AG09319 (cell line): Measurements from ENCODE around the gene BCR.

Experiments
- DNase-seq: peaks from one replicate; pipeline ENCODE4 v3.0.0-alpha.2; 2010; ENCODE audit warnings: low read depth; ENCODE audit errors: extremely low read depth
- TF ChIP-seq, protein P1 (sequence below): IDR thresholded peaks from 2 replicates; pipeline ENCODE4 v1.5.1; 2011; ENCODE audit warnings: low read depth, mild to moderate bottlenecking, inconsistent platforms, low read length, moderate library complexity

BCR gene

DNA sequence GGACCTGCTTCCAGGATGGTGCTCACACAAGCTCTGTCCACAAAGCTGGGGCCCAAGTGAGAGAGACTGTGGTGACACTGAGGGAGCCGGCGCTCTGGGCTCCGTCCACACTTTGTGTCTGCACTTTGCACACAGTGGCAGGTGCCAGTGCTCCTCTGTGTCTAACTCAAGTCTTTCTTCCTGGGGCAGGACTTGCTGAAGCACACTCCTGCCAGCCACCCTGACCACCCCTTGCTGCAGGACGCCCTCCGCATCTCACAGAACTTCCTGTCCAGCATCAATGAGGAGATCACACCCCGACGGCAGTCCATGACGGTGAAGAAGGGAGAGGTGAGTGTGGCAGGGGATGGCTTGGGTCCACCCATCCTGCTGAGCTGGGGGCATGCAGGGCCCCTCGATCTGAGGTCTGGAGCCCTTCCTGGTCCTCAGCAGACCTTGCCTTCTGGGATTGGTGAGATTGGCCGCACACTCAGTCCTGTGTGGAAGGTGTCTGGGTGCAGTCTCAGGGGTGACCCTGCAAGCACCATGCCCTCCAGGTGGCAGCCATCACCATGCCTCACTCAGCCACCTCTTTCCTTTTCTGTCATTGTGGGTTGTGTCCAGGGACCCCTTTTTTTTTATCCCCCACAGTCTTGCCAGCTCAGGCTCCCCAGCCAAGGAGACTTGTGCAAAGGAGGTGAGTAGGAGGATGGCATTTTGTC lies 93.3 kb downstream of the BCR start:
- DNase-seq = no peak
- TF ChIP-seq, protein P1, sequence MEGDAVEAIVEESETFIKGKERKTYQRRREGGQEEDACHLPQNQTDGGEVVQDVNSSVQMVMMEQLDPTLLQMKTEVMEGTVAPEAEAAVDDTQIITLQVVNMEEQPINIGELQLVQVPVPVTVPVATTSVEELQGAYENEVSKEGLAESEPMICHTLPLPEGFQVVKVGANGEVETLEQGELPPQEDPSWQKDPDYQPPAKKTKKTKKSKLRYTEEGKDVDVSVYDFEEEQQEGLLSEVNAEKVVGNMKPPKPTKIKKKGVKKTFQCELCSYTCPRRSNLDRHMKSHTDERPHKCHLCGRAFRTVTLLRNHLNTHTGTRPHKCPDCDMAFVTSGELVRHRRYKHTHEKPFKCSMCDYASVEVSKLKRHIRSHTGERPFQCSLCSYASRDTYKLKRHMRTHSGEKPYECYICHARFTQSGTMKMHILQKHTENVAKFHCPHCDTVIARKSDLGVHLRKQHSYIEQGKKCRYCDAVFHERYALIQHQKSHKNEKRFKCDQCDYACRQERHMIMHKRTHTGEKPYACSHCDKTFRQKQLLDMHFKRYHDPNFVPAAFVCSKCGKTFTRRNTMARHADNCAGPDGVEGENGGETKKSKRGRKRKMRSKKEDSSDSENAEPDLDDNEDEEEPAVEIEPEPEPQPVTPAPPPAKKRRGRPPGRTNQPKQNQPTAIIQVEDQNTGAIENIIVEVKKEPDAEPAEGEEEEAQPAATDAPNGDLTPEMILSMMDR = no peak

DNA sequence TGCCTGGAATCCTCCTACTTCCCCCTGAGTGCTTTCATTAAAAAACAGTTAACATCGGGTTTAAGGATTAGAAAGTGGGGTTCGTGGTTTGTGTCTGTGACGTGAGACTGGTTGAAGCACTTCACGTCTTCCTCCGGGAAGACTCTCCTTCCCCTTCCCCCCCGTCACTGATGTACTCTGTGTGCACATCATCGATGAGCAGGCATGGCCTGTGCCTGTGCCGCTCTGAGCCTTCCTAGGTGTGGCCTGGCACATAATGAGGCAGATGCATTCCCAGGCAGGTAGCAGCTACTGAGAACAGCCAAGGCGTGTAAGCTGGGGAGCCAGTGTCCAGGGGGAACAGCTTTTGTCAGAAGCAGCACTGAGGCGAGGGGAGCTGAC lies 93.8 kb downstream of the BCR start:
- TF ChIP-seq, protein P1 = no peak
- DNase-seq = no peak

GRCh38 chr22:23274891-23275694 lies 94.8 kb downstream of the BCR start:
- TF ChIP-seq, protein P1 = no peak
- no peak for DNase-seq

- no peak for DNase-seq
These were observed 95.4 kb downstream of the BCR start for GRCh38 chr22:23275751-23276150.

DNA sequence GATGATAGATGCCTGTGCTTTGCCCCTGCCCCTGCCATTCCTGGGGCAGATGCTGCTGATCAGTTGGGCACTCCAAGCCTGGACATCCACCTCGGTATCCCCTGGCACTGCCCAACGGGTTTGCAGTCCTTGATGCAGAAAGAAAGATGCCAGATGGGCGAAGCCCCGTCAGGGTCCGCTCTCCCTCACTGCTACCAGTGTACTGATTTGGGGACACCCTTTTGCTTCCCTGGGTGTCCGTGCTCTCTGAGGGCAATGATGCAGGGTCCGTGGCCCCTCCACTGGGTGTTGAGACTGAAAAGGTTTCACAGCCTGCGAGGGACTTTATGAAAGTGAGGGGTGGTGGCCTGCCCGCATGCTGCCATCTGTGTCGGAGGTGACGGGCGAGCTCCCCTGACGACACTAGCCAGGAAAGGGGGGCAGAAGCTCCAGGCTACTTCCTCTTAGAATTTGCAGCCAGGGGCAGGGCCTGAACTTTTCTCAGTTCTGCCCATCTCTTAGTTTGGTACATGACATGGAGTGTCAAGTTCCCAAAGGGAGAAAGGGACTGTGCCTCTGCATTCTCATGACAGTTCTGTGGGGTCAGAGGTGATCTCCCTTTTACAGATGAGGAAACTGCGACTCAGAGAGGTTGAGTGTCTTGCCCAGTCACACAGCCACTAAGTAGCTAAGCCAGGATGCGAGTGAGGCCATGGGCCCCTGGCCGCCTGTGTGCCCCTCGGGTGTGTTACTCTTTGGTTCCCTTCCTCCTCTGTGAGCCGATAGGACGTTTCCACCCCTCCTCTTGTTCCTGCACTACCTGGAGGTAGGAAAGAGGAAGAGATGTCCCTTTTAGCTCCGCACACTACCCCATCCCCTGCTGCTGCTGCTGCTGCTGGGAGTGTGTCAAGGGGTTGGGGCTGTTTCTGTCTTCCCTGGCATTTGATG lies 96.6 kb downstream of the BCR start:
- DNase-seq = no peak
- TF ChIP-seq, protein P1 = no peak

More at GRCh38 chr22:23275751-23276150, 95.4 kb downstream of the BCR start:
- TF ChIP-seq, protein P1 = no peak

GRCh38 chr22:23277583-23278295 lies 97.4 kb downstream of the BCR start:
- no peak for DNase-seq
- TF ChIP-seq, protein P1 = no peak
